Suppressor macrophage treated with lipopolysaccharide for 1 hour (primary cell): ENCODE measurements around the gene BRD2.
A peak's percentile ranks its signal among the peaks of the same experiment; 100 is the strongest.

ENCODE experiments used
- DNase-seq, 3 donors: peaks; one replicate each; pipeline ENCODE4 v3.0.0-alpha.2; 2020 to 2022

The BRD2 gene

DNA sequence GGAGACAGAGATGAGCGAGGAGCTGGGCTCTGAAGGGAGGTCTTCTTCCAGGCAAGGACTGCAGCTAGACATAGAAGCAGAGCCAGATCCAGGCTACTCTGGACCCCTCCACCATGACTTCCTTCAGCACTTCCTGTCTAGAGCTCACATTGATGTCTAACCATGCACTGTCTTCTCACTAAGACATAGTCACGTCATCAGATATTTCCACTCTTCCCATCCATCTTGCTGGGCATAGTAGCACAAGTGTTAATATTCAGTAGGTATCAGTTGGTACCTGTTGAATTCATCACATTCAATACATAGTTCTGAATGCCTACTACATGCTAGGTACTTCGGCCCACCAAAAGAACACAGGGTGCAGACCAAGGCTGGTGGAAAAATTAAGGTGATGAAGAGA is 18.4 kb upstream of the BRD2 start:
- DNase-seq: no peak

DNA sequence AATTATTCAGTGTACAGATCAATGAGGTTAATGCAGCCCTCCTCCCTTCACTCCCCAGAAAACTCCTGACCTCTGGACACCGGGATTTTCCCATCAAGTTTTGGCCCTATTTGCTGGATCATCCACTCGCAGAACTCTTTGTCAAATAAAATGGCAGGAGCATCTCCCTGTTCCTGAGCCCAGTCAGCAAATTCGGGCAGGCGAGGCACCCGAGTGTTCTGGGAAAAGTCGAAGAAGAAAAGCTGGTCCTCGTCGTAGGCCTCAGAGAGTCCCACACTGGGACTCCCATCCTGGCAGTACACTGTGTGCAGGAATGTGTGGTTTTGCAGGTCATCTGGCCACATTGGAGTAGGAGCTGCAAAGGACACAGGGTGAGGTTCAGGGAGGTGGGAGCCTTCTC is 17.9 kb upstream of the BRD2 start:
- no peak for DNase-seq

DNA sequence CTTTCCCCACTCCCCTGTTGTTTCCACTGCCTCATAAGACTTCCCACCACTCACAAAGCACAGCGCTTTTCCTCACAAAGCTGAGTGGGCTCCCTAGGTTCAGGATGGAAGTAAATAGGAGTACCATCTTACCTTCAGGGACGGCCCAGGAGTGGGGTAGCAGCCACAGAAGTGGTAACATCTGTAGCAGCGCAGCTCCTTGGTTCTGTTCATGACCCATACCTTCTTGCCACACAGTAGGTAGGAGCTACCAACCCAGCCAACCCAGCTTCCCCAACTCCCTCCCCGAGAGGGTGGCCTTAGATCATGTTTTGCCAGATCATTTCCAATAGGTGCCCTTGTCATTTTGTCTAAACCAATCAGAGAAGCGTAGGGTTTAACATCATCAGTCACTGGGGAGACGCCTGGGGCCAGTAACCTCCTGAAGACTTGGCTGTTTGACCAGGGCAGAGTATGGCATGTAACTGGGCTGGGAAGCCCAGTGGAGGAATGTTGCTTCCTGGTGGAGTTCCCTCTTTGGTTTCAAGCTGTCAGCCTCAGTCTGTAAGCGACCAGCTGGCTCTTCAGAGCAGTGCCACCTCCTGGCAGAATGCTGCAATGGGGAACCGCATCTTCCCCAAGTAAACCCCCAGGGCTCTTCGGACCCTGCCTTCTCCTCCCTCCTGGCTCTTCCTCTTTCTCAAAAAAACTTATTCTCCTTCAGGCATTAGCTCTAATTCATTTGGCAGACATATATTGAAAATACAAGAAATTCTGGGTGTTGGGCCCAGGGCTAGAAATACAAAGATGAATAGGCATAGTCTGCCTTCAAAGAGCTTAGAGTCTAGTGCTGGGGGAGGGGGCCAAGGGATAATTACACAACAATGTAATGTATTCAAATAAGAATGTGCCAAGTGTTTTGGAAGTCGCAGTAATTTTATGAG is 15.3 kb upstream of the BRD2 start, which contains the start of gene HLA-DMA:
Gene HLA-DMA (minus strand): TSS at position 281 of the 923 bp plus-strand sequence. CDS start 61 bp downstream, at position 220.
- DNase-seq: peak; percentile 95 to 99 (median 98)

DNA sequence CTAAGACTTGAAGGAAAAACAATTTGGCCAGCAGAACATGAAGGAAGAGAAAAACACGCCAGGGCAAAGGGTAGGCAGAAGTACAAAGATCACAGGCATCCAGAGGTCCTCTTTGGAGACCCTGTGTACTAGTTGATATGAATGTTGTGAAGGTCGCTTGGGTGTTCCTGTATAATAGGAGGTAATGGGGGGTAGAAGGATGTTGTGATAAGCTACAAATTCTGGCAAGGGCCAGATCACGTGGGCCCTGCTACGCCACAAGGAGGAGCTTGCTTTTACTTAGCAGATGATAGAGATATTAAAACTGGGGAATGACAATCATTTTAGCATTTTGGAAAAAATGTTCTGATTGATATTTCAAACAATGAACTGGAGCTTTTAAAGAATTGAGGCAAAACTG is 14.6 kb upstream of the BRD2 start:
- no peak for DNase-seq

DNA sequence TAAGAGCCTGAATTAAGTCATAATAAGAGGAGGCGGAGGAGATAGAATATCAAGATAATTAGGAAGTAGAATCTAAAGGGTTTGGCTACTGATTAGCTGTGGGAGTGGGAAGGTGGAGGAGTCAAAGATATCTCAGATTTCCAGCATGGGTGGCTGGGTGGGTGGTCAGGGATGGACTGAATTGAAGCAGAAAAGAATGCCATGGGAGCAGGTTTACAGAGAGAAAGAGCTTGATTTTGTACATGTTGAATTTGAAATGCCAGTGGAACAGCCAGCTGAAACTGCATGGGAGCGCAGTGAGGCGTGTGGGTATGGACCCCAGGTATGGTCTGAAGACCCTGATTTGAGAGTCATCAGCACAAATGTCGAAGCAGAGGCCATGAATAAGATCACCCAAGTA is 14.1 kb upstream of the BRD2 start:
- DNase-seq: no peak

DNA sequence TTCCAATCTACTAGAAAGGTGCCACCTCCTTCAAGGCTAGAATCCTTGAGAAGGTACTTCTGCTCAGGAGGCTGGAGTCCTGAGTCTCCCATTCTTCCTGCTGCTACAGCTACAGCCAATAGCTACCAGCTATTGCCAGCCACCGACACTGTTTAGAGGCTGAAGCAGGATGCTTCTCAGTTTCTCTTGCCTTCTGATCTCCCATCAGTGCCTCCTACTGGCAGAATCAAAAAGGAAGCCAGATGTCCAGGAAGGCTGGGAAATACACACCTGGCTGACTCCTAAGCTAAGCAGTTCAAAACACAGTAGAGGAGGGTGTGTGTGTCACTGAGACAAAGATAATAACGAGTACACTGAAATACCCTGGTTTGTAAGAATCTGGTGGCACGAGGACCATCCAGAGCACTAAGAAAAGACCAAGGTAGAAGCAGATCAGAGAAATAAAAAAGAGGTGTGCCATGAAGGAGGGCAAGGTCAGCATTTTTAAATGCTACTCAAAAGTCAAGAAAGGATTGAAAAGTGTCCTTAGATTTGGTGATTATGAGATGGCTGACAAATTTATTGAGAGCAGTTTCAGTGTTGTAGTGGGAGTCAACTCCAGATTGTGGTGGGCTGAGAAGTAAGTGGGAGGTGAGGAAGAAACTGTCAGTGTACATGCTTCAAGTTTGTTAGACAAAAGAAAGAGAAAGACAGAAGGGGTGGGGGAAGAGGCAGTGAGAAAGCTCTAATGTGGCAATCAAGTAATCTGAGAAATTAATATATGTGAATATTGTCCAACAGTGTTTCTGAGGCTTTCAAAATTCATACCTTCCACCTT is 13.2 kb upstream of the BRD2 start:
- no peak for DNase-seq

DNA sequence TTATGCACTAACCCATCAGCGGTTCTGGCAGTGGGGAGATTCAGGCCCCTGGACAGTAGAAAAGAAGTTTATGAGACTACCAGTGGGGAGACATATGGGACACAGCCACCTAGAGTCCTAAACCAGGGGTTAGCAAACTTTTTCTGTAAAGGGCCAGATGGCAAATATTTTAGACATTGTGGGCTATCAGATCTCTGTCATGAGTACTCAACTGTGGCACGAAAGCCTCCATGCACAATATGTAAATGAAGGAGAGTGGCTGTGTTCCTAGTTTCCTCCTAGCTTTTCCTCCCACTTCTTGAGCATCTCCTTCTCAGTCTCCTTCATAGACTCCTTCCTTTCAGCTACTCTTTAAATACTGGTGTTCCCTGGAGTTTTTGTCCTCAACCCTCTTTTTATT is 12.2 kb upstream of the BRD2 start:
- DNase-seq: no peak

DNA sequence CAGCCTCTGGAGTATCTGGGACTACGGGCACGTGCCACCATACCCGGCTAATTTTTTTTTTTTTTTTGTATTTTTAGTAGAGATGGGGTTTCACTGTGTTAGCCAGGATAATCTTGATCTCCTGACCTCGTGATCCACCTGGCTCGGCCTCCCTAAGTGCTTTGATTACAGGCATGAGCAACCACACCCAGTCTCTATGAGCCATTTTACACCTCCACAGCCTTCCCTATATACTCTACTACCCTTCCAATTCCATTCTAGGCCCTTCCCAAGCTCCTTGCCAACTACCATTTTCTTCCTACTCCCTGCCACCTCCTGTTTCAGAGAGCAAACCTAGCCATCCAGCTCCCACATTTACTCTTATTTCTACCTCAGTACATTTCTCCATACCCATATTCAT is 7.8 kb upstream of the BRD2 start:
- no peak for DNase-seq

DNA sequence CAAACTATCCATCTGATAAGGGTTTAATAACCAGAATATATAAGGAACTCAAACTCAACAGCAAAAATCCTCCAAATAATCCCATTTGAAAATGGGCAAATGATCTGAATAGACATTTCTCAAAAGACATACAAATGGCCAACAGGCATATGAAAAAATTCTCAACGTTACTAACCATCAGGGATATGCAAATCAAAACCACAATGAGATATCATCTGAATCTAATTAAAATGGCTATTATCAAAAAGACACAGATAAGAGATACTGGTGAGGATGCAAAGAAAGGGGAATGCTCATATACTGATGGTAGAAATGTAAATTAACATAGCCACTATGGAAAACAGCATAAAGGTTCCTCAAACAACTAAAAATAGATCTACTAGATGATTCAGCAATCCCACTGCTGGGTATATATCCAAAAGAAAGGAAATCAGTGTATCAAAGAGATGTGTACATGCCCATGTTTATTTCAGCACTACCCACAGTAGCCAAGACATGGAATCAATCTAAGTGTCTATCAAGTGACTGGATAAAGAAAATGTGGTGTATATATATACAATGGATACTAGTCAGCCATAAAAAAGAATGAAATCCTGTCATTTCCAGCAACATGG is 6.1 kb upstream of the BRD2 start:
- DNase-seq: no peak

DNA sequence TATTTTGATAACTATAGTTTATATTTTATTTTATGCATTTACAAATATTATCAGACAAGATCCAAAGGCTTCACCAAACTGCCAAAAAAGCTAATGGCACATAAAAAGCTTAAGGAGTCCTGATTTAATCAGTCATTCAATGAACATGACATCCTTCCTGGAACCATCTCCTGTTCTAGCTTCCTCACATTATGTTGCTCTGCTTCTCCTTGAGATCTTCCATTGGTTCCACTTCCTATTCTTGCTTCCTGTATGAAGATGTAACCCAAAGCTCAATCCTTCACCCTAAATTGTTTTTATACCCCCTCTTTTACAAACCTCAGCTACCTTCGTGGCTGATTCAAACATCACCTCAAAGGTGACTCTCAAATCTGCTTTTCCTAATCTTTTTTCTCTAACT is 4.5 kb upstream of the BRD2 start:
- DNase-seq: peak in 2 of 3 donors; percentile 41 to 46

DNA sequence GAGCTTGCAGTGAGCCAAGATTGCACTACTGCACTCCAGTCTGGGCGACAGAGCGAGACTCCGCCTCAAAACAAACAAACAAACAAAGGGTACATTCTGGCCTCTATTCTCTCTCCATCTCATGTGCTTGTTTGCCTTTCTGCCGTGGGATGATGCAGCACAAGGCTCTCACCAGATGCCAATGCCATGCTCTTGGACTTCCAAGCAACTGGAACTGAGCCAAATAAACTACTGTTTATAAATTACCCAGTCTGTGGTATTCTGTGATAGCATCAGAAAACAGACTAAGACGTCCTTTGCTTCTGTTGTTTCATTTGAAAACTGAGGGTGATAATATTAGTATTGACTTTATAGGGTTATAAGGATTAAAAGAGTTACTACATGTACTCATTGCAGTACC is 3.6 kb upstream of the BRD2 start:
- DNase-seq: no peak

DNA sequence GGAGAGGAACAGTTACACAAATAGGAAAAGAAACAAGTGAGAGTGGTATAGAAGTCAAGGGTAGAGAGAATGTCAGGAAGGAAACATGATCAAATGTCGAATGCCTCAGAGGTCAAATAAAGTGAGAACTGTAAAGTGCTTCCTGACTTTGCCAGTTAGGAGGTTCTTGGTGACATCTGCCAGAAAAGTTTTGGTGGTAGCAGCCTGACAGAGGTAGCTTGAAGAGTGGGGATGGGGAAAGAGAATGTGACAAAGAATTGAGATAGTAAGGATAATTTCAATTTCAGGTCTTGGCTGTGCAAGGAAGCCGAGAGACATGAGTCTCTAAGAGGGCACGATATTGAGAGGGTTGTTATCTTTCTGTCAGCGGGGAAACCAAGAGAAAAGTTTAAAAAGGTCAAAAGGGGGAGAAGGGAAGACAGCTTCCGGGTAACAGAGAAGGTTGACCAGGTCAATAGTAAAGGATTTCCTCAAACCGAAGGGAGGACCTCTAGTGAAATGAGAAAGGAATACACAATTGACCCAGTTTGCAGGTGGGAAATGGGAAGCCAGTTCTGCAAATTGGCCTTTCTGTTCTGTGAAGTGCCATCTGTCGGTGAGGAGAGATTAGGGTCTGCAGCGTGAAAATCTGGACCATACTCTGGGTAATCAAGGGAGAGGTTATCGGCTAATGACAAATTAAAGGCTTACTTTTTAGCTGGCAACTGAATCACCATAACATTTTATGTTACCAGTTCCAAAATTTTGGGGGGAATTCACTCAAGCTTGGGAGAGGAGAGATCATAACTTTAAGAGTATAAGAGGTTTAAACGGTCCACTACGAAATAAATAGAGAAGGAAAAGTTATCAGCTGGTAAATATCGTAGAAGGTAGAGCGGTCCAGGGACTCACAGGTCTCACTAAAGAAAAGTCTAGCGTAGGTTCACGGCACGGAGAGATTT is 973 bp upstream of the BRD2 start:
- DNase-seq: peak; percentile 35 to 59 (median 48)

DNA sequence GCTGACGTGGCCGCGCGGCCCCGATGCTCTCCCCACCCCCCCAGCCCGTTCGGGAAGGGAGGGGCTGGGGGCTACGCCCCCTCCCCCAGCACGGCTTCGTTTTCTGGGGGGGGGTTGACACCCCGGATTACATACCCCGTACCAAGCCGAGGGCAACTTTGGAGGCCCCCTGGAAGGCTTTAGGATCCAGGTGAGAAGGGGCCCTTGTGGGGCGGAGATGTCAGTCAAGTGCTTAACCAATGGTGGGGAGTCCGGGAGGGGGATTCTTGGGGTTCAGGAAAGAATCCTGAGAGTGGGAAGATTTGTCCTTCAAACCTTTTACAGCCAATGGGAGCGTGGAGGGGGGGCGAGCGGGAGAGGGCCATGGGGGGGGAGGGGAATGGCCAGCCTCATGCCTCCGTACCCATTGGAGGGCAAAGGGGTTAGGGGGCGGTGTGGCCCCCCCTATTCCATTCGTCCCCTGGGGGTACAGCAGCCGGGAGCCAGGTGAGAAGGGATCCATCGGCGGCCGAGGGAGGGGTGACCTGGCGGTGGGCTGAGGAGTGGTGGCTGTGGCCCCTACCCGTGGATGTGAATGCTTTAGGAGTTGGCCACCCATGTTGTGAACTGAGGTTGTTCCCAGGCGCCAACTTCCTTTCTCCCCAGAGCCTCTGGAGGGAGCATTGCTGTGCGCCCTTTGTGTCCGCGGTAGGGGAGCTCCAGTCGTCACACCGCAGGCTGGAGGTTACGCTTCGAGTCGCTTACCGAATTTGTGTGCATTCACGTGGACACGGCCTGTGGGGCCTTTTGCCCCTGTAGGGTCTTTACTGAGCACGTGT is 682 bp downstream of the BRD2 start:
- DNase-seq: peak; percentile 72 to 87 (median 83)

DNA sequence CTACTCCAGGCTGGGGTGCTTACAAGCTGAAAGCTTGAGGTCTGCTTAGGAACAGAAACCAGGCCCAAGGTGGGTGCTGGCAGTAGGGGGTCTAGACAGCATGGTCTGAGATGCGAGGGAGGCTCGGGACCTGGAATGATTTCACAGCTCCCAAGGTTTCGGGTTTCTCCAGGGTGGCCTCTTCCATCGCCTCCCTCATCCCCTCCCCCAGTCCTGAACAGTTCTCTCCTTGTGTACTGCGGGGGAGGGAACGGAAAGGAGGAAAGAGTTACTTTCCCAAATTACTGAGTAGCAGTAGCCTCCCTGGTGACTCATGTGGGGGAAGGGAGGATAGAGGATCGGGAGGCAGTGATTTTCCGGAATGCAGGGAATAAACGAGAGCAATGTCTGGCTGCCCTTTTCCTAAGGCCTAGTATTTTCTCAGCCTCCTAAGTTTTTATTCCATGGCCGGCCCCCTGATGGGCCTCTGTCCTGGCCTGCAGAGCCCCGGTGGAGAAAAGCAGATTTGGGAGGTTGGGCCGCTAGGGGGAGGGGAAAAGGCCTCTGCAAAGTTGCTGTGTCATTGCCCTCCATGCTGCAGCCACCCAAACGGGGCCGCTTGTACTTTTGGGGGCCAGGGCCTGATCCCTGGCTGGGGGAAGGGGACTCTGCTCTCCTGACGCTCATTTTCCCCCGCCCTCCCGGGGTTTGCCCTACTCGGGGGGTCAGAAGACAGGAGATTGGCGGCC is 1.5 kb downstream of the BRD2 start:
- DNase-seq: peak; percentile 85 to 92 (median 91)

DNA sequence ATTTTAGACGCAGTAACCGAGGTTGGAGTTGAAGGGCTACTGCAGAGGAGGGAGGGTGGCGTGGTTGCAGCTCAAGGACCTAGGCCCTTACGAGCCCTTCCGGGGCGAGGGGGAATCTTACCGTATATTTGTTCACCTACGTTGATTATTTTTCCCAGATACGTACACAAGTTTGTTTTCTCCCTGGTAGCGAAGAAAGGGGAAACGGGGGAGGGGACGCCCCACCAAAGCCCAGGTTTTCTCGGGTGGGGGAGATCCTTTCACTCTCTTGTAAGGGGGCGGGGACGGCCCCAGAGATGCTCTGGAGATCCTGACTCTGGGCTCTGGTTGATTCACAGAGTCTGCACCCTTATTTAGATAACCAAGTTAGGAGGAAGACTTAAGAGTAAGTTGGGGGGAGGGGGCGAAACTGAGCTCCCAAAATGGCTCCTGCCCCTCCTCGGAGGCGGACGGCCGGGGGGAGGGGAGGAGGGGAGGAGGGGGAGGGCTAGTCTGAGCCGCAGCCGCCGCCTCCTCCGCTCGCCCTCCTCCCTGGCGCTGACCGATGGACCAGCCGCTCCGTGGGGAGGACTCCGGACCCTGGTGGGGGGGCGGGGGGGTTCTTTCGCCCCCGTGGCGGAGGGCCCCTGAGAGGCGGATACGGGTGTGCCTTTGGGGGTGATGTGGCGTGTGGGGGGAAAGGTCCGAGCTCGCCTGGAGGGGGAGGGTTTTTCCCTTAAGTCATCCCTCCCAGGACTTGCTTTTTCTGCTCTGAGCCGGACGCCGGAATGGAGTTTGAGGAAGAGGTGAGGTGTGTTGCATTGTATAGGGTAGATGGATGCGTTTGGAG is 2.2 kb downstream of the BRD2 start:
- peak; percentile 85 to 94 (median 89) for DNase-seq

DNA sequence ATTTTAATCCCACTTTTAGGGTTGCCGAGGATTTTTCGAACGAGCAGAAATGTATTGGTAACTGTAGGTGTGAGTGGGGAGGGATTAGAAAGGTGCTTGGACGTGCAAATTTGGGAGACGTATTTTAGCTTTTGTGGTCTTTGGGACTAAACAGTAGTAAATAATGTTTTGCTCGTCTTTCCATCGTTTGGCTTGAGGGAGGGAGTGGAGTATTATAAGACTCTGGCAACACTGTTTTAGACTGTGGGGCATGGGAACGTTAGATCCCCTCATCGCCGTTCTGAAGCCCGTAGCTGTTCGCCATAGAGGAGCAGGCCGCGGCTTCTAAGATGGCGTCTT is 2.8 kb downstream of the BRD2 start:
- no peak for DNase-seq

DNA sequence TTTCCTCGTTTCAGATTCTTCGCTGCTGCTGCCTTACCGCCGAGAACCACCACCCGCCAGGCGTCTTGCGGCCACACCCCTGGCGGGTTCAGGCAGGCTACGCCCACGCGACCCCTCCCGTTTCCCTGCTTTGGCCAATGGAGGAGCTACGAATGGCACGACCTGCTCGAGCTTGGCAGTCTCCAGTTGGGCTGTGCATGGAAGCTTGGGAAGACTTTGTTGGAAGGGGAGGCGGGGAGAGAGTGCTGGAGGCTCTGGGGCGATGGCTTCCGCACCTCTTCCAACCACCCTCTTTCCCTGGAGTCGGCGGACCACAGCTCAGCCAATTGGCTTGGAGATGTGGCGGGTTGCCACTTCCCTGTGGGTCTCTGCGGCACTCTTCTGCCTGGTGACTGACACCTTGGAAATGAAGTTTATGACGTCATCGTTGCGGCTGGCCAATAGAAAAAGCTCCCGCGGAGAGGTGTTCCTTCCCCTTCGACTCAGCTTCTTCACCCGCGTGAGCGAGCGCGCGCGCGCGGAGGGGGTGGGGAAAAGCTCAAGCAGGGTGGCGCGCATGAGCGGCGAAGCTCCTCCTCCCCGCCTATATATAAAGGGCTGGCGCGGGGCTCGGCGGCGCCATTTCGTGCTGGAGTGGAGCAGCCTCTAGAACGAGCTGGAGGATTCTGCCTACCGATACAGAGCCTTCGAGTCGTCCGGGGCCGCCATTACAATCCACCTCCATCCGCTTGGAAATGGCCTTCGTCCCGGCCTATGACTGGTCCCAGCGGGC is 3.4 kb downstream of the BRD2 start:
- DNase-seq: peak; percentile 100

DNA sequence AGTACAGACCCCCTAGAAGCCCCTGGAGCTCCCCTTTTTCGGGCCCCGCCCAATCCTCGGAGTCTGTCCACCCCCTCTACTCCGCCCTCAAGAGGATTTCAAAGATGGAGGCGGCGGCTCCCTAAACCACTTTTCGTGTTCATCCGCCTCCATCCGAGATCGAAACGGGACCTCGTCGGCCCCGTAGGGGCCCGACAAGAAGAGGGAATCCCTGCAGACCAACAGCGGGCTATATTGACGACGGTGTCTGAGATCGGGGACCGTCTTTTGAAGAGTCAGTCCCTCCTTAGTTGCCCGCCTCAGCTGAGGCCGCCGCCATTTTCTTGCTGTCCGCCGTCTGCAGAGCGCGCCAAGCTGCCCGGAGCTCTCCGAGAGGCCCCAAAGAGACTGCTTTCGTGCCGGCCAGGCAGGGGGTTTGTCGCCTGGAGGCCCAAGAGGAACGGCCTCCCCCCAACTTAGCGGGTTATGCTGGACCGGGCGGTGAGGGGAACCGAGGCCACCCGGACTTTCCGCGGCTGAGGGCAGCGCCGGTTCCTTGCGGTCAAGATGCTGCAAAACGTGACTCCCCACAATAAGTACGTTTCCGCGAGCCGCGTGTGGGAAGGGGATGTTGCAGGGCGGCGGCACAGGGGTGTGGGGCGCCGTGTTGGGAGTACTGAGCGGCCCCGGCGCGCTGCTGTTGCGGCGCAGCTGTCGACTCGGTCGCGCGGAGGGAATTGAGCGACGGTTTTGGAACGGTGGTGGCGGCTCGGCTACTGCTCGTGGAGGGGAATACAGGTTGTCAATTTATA is 4.2 kb downstream of the BRD2 start:
- peak; percentile 59 to 70 (median 68) for DNase-seq
